Fibroblast of the aortic adventitia (primary cell): Measurements from ENCODE around the gene CCDC149. TPM values are rescaled to one million over a fixed set of nuclear protein-coding genes. Genes with fewer than 3 reads are reported as not detected.

Experiments
- DNase-seq: peaks from one replicate; pipeline ENCODE4 v3.0.0-alpha.2; 2010; ENCODE audit warnings: low read depth
- H3K4me3 ChIP-seq: 2 replicates; pipeline ENCODE4 v1.5.1; 2011; ENCODE audit warnings: low read depth, mild to moderate bottlenecking, control low read depth, low read length, moderate library complexity
- total RNA-seq: library from RNA; depleted of rRNA; stranded (reverse); fragments of >200 nt; gene quantifications from 2 replicates; pipeline ENCODE4 v1.2.3, GENCODE V29; 2012; ENCODE audit warnings: low replicate concordance
- TF ChIP-seq, protein P1 (sequence below): IDR thresholded peaks from 2 replicates; pipeline ENCODE4 v1.5.1; 2011; ENCODE audit warnings: mild to moderate bottlenecking, low read length, control low read depth, inconsistent platforms; ENCODE audit not compliant: insufficient read depth

The CCDC149 gene
- total RNA-seq, 1 donor: 18.3 TPM

DNA sequence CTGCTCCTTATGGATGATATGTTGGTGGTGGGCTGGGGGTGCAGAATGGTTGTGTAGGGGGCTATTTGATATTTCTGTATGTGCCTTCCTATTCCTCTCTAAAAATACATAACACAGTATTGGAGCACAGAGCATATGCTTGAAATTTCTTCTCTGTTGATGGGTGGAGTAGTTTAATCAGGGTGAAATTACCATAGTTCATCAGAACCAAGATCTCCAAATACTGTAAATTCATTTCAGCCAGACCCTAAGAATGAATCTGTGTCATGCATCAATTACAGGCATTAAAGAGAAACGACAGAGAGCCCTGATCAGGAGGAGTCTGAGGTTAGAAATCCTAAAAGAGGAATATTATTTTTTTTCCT is 25.1 kb upstream of the CCDC149 start:
- DNase-seq: no peak
- TF ChIP-seq, protein P1, sequence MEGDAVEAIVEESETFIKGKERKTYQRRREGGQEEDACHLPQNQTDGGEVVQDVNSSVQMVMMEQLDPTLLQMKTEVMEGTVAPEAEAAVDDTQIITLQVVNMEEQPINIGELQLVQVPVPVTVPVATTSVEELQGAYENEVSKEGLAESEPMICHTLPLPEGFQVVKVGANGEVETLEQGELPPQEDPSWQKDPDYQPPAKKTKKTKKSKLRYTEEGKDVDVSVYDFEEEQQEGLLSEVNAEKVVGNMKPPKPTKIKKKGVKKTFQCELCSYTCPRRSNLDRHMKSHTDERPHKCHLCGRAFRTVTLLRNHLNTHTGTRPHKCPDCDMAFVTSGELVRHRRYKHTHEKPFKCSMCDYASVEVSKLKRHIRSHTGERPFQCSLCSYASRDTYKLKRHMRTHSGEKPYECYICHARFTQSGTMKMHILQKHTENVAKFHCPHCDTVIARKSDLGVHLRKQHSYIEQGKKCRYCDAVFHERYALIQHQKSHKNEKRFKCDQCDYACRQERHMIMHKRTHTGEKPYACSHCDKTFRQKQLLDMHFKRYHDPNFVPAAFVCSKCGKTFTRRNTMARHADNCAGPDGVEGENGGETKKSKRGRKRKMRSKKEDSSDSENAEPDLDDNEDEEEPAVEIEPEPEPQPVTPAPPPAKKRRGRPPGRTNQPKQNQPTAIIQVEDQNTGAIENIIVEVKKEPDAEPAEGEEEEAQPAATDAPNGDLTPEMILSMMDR: no peak
- H3K4me3 ChIP-seq: no peak overlapping the region

DNA sequence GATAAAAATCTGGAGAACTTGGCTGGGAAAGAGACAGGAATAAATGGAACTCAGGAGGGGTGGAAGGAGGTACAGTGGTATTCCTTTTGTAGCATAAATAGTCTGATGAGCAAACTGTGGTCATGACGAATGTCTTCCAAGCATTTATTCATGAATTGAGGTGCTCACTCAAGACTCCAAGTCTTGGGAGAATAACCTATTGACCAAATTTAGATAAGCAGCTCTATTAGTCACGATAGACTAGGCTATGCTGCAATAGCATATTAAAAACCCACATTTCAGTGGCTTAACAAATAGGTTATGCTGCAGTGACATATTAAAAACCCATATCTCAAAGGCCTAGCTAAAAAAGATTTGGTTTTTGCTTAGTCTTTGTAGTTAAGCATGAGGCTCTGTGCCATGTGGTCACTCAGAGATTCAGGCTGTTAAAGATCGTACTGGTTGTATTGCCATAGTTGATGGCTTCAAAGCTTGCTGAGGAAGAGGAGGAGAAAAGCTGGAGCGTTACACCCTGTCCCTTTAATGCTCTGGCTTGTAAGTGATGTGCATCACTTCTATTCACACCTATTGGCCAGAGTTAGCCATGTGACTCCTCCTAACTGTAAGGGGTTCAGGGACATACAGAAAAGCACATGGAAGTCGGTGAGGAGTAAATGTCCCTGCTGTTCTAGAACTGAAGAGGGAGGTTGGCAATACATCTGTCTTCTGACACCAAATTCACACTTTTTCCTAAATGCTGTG is 24.5 kb upstream of the CCDC149 start:
- H3K4me3 ChIP-seq: no peak overlapping the region
- no peak for DNase-seq
- TF ChIP-seq, protein P1: no peak

DNA sequence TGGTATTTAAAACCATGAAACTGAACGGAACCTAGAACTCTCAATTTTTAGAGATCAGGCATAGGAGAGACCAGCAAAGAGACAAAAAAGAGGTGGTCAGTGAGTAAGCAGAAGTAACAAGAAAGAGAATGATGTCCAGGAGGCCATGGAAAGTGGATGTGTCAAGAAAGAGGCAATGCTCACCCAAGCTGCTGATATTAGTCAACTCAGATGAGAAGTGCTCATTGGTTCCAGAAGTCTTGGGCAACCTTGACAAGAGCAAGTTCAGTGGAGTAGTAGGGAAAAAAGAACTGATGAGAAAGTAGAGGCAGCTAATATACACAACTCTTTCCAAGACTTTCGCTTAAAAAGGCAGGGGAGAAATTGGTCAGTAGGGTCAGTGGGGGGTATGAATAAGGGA is 23.0 kb upstream of the CCDC149 start:
- no peak for DNase-seq
- no peak overlapping the region for H3K4me3 ChIP-seq
- TF ChIP-seq, protein P1: no peak

DNA sequence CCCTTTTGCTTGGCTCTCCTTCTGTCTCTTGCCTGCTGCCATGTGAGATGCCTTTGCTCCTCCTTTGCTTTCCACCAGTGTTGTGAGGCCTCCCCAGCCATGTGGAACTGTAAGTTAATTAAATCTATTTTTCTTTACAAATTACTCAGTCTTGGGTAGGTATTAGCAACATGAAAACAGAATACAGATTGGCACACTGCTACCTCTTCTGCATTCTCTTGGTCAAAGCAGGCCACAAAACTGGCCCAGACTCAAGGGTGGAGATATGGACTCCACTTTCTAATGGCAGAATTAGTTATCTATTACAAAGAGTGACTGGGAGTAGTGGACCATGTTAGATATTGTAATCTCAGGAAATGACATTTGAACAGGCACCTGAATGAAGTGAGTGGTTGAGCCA is 21.5 kb upstream of the CCDC149 start:
- TF ChIP-seq, protein P1: no peak
- no peak for DNase-seq
- no peak overlapping the region for H3K4me3 ChIP-seq

DNA sequence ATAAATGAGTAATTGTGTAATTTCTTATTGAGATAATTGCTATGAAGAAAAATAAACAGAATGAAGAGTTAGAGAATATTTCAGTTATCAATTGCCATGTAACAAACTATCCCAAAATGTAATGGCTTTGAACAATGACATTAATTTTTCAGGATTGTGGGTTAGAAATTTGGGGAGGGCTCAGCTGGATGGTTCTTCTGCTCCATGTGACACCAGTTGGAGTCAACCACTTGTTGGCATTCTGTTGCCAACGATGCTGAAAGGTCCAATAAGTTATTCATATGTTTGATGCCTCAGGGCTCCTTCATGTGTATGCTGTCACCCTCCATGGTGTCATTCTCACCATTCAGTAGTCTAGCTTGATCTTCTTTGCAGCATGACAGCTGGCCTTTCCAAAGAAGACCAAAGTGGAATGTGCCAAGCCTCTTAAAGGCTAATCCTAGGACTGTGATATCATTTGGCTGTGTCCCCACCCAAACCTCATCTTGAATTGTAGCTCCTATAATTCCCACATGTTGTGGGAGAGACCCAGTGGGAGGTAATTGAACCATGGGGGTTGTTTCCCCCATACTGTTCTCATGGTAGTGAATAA is 20.9 kb upstream of the CCDC149 start:
- H3K4me3 ChIP-seq: no peak overlapping the region
- TF ChIP-seq, protein P1: no peak
- DNase-seq: no peak

DNA sequence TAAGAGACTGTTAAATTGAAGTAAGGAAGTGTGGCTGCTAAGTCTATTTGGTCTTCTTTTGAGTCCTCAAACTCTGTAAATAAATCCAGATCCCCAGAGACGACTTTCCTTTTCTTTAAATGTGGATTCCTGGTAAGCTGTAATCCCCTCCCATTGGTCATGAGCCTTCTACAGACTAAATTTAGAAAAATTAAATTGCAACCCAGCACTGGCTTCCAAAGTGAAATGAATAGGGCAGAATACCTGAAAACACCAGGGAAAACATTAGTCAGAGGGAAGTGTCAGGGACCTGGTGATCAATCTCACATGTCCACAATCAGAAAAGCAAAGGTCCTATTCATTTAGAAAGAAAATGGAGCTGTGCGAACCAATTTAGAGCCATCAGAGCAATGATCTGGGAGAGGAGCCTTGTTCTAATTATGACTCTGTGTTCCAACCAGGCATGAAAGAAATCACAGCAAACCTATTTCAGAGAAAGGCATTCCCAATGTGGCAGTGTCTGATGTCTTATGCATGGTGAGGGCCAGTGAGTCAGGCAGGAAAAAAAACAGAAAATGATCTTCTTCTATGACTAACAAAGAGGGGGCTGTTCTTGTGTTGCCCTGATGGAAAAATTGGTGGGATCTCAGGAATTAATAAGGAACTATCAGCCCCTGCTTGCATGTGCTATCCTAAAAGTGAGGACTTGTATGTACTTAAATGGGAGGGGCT is 19.8 kb upstream of the CCDC149 start:
- H3K4me3 ChIP-seq: no peak overlapping the region
- no peak for DNase-seq
- TF ChIP-seq, protein P1: no peak
